Testis (tissue), 3 donors: ENCODE data around the gene EXOC2. TPM values are rescaled to one million over a fixed set of nuclear protein-coding genes. Genes with fewer than 3 reads are reported as not detected.

ENCODE experiments used
- DNase-seq: peaks from one replicate; pipeline ENCODE4 v3.0.0-alpha.2; 2019
- H3K27ac ChIP-seq, 2 donors: fragments of 200-600 bp; sonication (generic); one replicate each; pipeline ENCODE4 v1.5.1; 2019
- H3K27me3 ChIP-seq: fragments of 200-600 bp; sonication (generic); one replicate; pipeline ENCODE4 v1.5.1; 2019
- H3K36me3 ChIP-seq: fragments of 200-600 bp; sonication (generic); one replicate; pipeline ENCODE4 v1.5.1; 2017; ENCODE audit warnings: low read depth; ENCODE audit errors: missing control alignments
- H3K4me1 ChIP-seq: fragments of 200-600 bp; sonication (generic); one replicate; pipeline ENCODE4 v1.5.1; 2019
- H3K4me3 ChIP-seq, 2 donors: fragments of 200-600 bp; sonication (generic); one replicate each; pipeline ENCODE4 v1.5.1; 2017 to 2019
- H3K9me3 ChIP-seq: fragments of 200-600 bp; sonication (generic); one replicate; pipeline ENCODE4 v1.5.1; 2017
- CTCF ChIP-seq, 3 experiments: fragments of 450-650 bp in 2 of 3; fragments of 200-600 bp in 1 of 3; sonication (generic) in 1 of 3; IDR thresholded peaks; one replicate each; pipeline ENCODE4 v1.5.1; 2016 to 2019; ENCODE audit warnings: antibody characterized with exemption in 3 of 3, mild to moderate bottlenecking in 2 of 3, moderate library complexity in 1 of 3
- POLR2A ChIP-seq: fragments of 450-650 bp; IDR thresholded peaks from one replicate; pipeline ENCODE4 v1.6.1; 2017; ENCODE audit warnings: antibody characterized with exemption, mild to moderate bottlenecking, moderate library complexity
- WGBS, 2 donors: methylation state at CpG; one replicate each; pipeline ENCODE4 v1.1.5; 2018; 5-methylcytosine and 5-hydroxymethylcytosine counted together
- intact Hi-C: fragments of 100-400 bp; cut with DNase I; formaldehyde crosslinking; loops from one replicate; pipeline ENCODE4 v1.15.1; 2023; ENCODE audit warnings: low total_unique reads
- polyA plus RNA-seq: library from polyadenylated mRNA; stranded (reverse); fragments of 350-450 nt; fragmentation: Illumina TruSeq; extraction: RNeasy Lipid Tissue Mini Kit (QIAGEN cat#74804); gene quantifications from one replicate; pipeline ENCODE4 v1.2.3, GENCODE V29; 2014; ENCODE audit warnings: low read depth, low replicate concordance; ENCODE audit not compliant: insufficient read depth
- total RNA-seq, 2 donors: library from RNA; depleted of rRNA; stranded (reverse); fragments of >200 nt; gene quantifications; one replicate each; pipeline ENCODE4 v1.2.3, GENCODE V29; 2016

Gene EXOC2
- total and polyA plus RNA-seq, 3 donors from 2014 or later = 32.8 to 51.0 (median 44.3) TPM

- Histone ChIP-seq H3K36me3 (no peaks in the 10 kb centered on the region), H3K27ac (no peak overlapping the region), H3K4me3 (no peak overlapping the region), H3K27me3 (no peaks in the 10 kb centered on the region), H3K4me1 (no peaks in the 10 kb centered on the region), H3K9me3 (no peaks in the 10 kb centered on the region)
- 96 to 97% methylated on average over 6 of the region's 6 CpGs for WGBS, 2 donors
- TF ChIP-seq CTCF (IDR thresholded peaks at IDR 0.05) = no peak
- TF ChIP-seq POLR2A = no peak
- no peak for DNase-seq
- intact Hi-C loops = no loop called here
Observed at GRCh38 chr6:484746-485145, 208.2 kb downstream of the EXOC2 start.

DNA sequence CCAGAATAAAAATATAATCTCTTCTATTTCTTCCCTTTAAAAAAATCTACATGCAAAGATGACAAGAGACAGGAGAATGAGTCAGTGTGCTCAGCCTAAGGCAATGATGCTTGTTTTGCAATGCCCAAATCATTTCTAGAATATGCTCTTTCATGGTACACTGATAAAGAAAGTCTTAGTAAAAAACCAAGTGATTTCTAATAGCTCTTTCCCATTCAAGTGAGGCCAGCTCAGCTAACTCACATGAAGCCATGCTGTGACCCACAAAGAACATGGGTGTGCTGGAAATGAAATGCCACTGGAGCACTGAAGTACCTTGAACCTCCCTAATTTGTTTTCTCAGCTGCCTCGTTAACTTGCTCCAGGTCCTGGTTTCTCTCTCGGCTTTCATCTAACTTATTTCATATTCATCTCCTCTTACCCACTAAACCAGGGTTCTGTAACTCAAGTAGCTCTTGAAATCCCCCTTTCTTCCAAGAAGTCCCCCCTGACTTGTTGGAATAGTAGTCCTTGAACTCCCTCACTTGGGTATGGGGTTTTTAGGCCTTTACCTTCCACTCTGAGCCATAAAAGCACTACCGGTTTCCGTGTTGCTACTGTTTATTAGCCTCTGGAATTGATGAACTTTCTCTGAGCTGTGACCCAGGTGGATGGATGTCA is 208.7 kb downstream of the EXOC2 start:
- TF ChIP-seq POLR2A = no peak
- no peak for TF ChIP-seq CTCF (IDR thresholded peaks at IDR 0.05)
- no peak for DNase-seq
- intact Hi-C loops = no loop called here

GRCh38 chr6:475314-475713 is 217.6 kb downstream of the EXOC2 start:
- Histone ChIP-seq H3K4me3 (no peak overlapping the region), H3K4me1 (no peaks in the 10 kb centered on the region), H3K9me3 (no peaks in the 10 kb centered on the region), H3K27ac (no peak overlapping the region), H3K36me3 (no peaks in the 10 kb centered on the region), H3K27me3 (no peaks in the 10 kb centered on the region)
- 50 to 56% methylated on average over 14 of the region's 14 CpGs for WGBS, 2 donors
- DNase-seq = no peak
- intact Hi-C loops = no loop called here
- TF ChIP-seq CTCF (IDR thresholded peaks at IDR 0.05) (no peak), POLR2A (no peak)

More for the DNA sequence above, 208.7 kb downstream of the EXOC2 start:
- H3K4me1 ChIP-seq = no peaks in the 10 kb centered on the region
- WGBS, 2 donors = 79 to 82% methylated on average over 4 of the region's 4 CpGs
- H3K27me3 ChIP-seq = no peaks in the 10 kb centered on the region
- no peak overlapping the region for H3K4me3 ChIP-seq
- H3K36me3 ChIP-seq = no peaks in the 10 kb centered on the region
- H3K27ac ChIP-seq = no peak overlapping the region
- H3K9me3 ChIP-seq = no peaks in the 10 kb centered on the region

- intact Hi-C loops = no loop called here
- no peaks in the 10 kb centered on the region for H3K36me3 ChIP-seq
- 62 to 65% methylated on average over 18 to 19 of the region's 19 CpGs for WGBS, 2 donors
- no peaks in the 10 kb centered on the region for H3K4me1 ChIP-seq
- H3K4me3 ChIP-seq = no peak overlapping the region
- no peaks in the 10 kb centered on the region for H3K9me3 ChIP-seq
- TF ChIP-seq CTCF (IDR thresholded peaks at IDR 0.05) (no peak), POLR2A (no peak)
- H3K27ac ChIP-seq = no peak overlapping the region
- H3K27me3 ChIP-seq = no peaks in the 10 kb centered on the region
- no peak for DNase-seq
Observed at GRCh38 chr6:474453-475185, 218.3 kb downstream of the EXOC2 start.
